ENCODE measurements around the gene MAPRE3.
A peak's percentile ranks its signal among the peaks of the same experiment; 100 is the strongest.

The MAPRE3 gene

GRCh38 chr2:27014771-27015433 is 44.5 kb downstream of the MAPRE3 start:
- no peak for DNase-seq (ENCODE audit: low read depth)

GRCh38 chr2:27016801-27017325 is 46.4 kb downstream of the MAPRE3 start:
- peak; percentile 15 for DNase-seq (ENCODE audit: low read depth)

- no peak for DNase-seq (ENCODE audit: low read depth)
These were observed 47.7 kb downstream of the MAPRE3 start for GRCh38 chr2:27018142-27018541.

GRCh38 chr2:27019459-27019858 is 49.0 kb downstream of the MAPRE3 start:
- DNase-seq (ENCODE audit: low read depth): no peak

- no peak for DNase-seq (ENCODE audit: low read depth)
These were observed 49.8 kb downstream of the MAPRE3 start for GRCh38 chr2:27019931-27020855.

GRCh38 chr2:27021253-27022049 is 51.0 kb downstream of the MAPRE3 start:
- DNase-seq (ENCODE audit: low read depth): no peak

- no peak for DNase-seq (ENCODE audit: low read depth)
These were observed 53.3 kb downstream of the MAPRE3 start for GRCh38 chr2:27023740-27024139.

GRCh38 chr2:27024188-27024587 is 53.8 kb downstream of the MAPRE3 start:
- DNase-seq (ENCODE audit: low read depth): no peak

GRCh38 chr2:27024812-27025211 is 54.4 kb downstream of the MAPRE3 start:
- DNase-seq (ENCODE audit: low read depth): no peak

- no peak for DNase-seq (ENCODE audit: low read depth)
These were observed 54.9 kb downstream of the MAPRE3 start for GRCh38 chr2:27025281-27025800.

GRCh38 chr2:27025861-27026851 is 55.7 kb downstream of the MAPRE3 start:
- no peak for DNase-seq (ENCODE audit: low read depth)

GRCh38 chr2:27027211-27027651 is 56.8 kb downstream of the MAPRE3 start:
- DNase-seq (ENCODE audit: low read depth): no peak

- DNase-seq (ENCODE audit: low read depth): no peak
These were observed 58.6 kb downstream of the MAPRE3 start for GRCh38 chr2:27029051-27029450.

GRCh38 chr2:27032495-27033252 is 62.2 kb downstream of the MAPRE3 start, which contains the start of gene TMEM214:
Gene TMEM214, plus strand, starts transcription at chr2:27032965. Its CDS starts 51 bp downstream, at chr2:27033016.
- peak; percentile 83 for DNase-seq (ENCODE audit: low read depth)

- DNase-seq (ENCODE audit: low read depth): no peak
These were observed 62.9 kb downstream of the MAPRE3 start for GRCh38 chr2:27033253-27033852.

GRCh38 chr2:27038012-27038411 is 67.6 kb downstream of the MAPRE3 start:
- no peak for DNase-seq (ENCODE audit: low read depth)

- no peak for DNase-seq (ENCODE audit: low read depth)
These were observed 68.3 kb downstream of the MAPRE3 start for GRCh38 chr2:27038631-27039339.

- DNase-seq (ENCODE audit: low read depth): no peak
These were observed 69.0 kb downstream of the MAPRE3 start for GRCh38 chr2:27039426-27039825.

GRCh38 chr2:27039871-27040270 is 69.4 kb downstream of the MAPRE3 start:
- no peak for DNase-seq (ENCODE audit: low read depth)
